ENCODE results near the gene RAI2. TPM values are rescaled to one million over a fixed set of nuclear protein-coding genes. Genes with fewer than 3 reads are reported as not detected.
A peak's percentile ranks its signal among the peaks of the same experiment; 100 is the strongest.
"Not testable (repeated sequence)": the region's sequence is repeated elsewhere in the genome, so short reads cannot be mapped to it uniquely, and the experiment has no call there.

The RAI2 gene
- total and polyA plus RNA-seq, 2 experiments from 2014 or later, result 1.3 to 3.4 TPM

DNA sequence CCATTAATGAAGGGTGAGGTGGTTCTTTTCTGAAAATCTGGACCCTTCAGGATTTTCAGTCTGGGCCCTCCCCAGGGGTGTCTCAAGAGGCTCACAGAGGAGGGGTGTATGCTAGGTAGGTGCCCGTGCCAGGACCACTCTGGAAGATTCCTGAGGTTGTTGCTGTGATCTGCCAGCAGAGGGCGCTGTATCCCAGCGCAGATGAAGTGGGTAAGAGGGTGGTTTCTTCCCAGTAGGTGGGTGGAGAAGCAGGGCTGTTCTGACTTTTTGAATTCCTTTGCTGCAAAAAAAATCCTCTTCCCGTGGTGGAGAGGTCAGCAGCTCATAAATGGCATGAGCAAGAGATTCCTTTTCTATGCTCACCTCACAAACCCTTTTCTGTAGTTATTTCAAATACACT, 72.7 kb downstream of the RAI2 start:
- no peak overlapping the region for H3K27ac ChIP-seq
- no peaks in the 10 kb centered on the region for H3K27me3 ChIP-seq
- no peak overlapping the region for H3K4me3 ChIP-seq
- H3K36me3 ChIP-seq, result no peaks in the 10 kb centered on the region
- no peaks in the 10 kb centered on the region for H3K4me1 ChIP-seq (ENCODE audit: low read depth)
- TF ChIP-seq, protein P1, sequence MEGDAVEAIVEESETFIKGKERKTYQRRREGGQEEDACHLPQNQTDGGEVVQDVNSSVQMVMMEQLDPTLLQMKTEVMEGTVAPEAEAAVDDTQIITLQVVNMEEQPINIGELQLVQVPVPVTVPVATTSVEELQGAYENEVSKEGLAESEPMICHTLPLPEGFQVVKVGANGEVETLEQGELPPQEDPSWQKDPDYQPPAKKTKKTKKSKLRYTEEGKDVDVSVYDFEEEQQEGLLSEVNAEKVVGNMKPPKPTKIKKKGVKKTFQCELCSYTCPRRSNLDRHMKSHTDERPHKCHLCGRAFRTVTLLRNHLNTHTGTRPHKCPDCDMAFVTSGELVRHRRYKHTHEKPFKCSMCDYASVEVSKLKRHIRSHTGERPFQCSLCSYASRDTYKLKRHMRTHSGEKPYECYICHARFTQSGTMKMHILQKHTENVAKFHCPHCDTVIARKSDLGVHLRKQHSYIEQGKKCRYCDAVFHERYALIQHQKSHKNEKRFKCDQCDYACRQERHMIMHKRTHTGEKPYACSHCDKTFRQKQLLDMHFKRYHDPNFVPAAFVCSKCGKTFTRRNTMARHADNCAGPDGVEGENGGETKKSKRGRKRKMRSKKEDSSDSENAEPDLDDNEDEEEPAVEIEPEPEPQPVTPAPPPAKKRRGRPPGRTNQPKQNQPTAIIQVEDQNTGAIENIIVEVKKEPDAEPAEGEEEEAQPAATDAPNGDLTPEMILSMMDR (IDR thresholded peaks at IDR 0.05; ENCODE audit: low read depth, low read length), result peak; percentile 67
- H3K9me3 ChIP-seq (ENCODE audit: low read depth), result no peaks in the 10 kb centered on the region
- peak; percentile 42 for DNase-seq (ENCODE audit: low read depth in 1 of 2, low spot score in 1 of 2)

- TF ChIP-seq, protein P1 (IDR thresholded peaks at IDR 0.05; ENCODE audit: low read depth, low read length), result no peak
- Histone ChIP-seq H3K4me1 (ENCODE audit: low read depth) (no peaks in the 10 kb centered on the region), H3K27ac (no peak overlapping the region), H3K27me3 (no peaks in the 10 kb centered on the region), H3K9me3 (ENCODE audit: low read depth) (no peaks in the 10 kb centered on the region), H3K36me3 (no peaks in the 10 kb centered on the region), H3K4me3 (no peak overlapping the region)
- no peak for DNase-seq (ENCODE audit: low read depth in 1 of 2, low spot score in 1 of 2)
Observed at GRCh38 chrX:17787557-17787956, 73.5 kb downstream of the RAI2 start.

DNA sequence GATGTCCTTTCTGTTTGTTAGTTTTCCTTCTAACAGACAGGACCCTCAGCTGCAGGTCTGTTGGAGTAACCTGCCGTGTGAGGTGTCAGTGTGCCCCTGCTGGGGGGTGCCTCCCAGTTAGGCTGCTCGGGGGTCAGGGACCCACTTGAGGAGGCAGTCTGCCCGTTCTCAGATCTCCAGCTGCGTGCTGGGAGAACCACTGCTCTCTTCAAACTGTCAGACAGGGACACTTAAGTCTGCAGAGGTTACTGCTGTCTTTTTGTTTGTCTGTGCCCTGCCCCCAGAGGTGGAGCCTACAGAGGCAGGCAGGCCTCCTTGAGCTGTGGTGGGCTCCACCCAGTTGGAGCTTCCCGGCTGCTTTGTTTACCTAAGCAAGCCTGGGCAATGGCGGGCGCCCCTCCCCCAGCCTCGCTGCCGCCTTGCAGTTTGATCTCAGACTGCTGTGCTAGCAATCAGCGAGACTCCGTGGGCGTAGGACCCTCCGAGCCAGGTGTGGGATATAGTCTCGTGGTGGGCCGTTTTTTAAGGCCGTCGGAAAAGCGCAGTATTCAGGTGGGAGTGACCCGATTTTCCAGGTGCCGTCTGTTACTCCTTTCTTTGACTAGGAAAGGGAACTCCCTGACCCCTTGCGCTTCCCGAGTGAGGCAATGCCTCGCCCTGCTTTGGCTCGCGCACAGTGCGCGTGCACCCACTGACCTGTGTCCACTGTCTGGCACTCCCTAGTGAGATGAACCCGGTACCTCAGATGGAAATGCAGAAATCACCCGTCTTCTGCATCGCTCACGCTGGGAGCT, 74.3 kb downstream of the RAI2 start:
- not testable (repeated sequence) for H3K4me1 ChIP-seq (ENCODE audit: low read depth); H3K4me3 ChIP-seq; DNase-seq (ENCODE audit: low read depth in 1 of 2, low spot score in 1 of 2); H3K36me3 ChIP-seq; H3K27me3 ChIP-seq; H3K27ac ChIP-seq; H3K9me3 ChIP-seq (ENCODE audit: low read depth)

DNA sequence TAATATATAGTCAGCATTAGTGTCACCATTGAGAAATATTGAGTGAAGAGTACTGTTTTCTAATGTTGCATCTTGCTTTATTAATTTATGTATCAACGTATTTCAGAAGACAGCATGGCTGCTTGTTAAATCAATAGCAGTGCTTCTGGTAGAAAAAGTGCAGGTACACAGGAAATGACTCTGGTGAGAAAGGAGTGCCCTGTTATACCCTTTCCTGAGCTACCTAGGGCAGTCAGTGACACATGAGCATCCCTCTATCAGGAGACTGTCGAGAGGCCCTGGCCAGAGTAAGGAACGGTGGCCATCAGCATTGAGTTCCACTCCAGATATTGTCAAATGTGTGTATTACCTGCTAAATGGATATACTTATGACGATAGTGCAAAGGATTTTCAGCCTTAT, 81.7 kb downstream of the RAI2 start:
- TF ChIP-seq, protein P1 (IDR thresholded peaks at IDR 0.05; ENCODE audit: low read depth, low read length), result no peak
- DNase-seq (ENCODE audit: low read depth in 1 of 2, low spot score in 1 of 2), result no peak
- no peak overlapping the region for H3K27ac ChIP-seq
- H3K9me3 ChIP-seq (ENCODE audit: low read depth), result no peaks in the 10 kb centered on the region
- H3K36me3 ChIP-seq, result no peaks in the 10 kb centered on the region
- H3K27me3 ChIP-seq, result no peaks in the 10 kb centered on the region
- no peaks in the 10 kb centered on the region for H3K4me1 ChIP-seq (ENCODE audit: low read depth)
- no peak overlapping the region for H3K4me3 ChIP-seq

DNA sequence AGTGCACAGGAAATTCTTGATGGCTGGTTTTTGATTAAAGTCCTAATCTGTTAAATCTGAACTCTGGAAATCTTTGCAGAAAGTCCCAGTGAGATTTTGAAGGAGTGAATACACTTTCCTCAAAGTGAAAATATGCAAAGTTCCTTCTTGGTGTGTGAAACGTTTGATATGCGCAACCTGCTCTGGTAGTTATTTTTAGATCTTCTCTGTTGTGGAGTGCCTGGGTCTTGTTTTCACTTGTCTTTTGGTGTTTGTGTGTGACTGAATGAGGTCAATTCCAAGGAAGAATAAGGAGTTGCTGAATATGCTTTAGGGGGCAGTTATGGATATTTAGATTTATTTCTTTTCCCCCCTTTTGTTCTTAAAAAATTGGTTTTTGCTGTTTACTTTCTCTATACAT, 82.1 kb downstream of the RAI2 start:
- no peak for DNase-seq (ENCODE audit: low read depth in 1 of 2, low spot score in 1 of 2)
- Histone ChIP-seq H3K9me3 (ENCODE audit: low read depth) (no peaks in the 10 kb centered on the region), H3K27me3 (peaks cover 1% of the 10 kb centered on the region), H3K4me3 (no peak overlapping the region), H3K36me3 (no peaks in the 10 kb centered on the region), H3K4me1 (ENCODE audit: low read depth) (no peaks in the 10 kb centered on the region), H3K27ac (no peak overlapping the region)
- TF ChIP-seq, protein P1 (IDR thresholded peaks at IDR 0.05; ENCODE audit: low read depth, low read length), result no peak

DNA sequence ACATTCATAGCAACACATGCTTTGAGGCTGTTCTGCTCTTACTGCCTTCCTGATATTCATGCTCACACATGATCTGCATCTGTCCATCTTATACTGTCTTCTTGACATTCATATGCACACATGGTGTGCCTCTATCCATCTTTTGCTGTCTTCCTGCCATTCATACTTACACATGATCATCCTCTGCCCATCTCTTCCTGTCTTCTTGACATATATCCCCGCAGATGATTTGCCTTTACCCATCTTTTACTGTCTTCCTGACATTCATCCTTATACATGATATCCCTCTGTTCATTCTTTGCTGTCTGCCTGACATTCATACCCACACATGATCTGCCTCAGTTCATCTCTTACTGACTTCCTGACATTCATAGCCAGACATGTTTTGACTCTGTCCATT, 87.0 kb downstream of the RAI2 start:
- H3K27me3 ChIP-seq, result peaks cover 36% of the 10 kb centered on the region
- no peaks in the 10 kb centered on the region for H3K36me3 ChIP-seq
- DNase-seq (ENCODE audit: low read depth in 1 of 2, low spot score in 1 of 2), result no peak
- no peaks in the 10 kb centered on the region for H3K9me3 ChIP-seq (ENCODE audit: low read depth)
- H3K4me1 ChIP-seq (ENCODE audit: low read depth), result no peaks in the 10 kb centered on the region
- TF ChIP-seq, protein P1 (IDR thresholded peaks at IDR 0.05; ENCODE audit: low read depth, low read length), result no peak
- H3K27ac ChIP-seq, result no peak overlapping the region
- H3K4me3 ChIP-seq, result no peak overlapping the region

Data from cardiac muscle cell (in vitro differentiated cells and primary cell).